GM18508 (cell line): ENCODE results near the gene ARID5B.

Source experiments
- ATAC-seq: cut with Tn5 transposase; IDR thresholded peaks from one replicate; pipeline ENCODE4 v1.9.1; 2021; ENCODE audit warnings: moderate number of reproducible peaks; ENCODE audit not compliant: insufficient read depth, unreplicated experiment

ARID5B gene

GRCh38 chr10:61983255-61983654 lies 81.8 kb downstream of the ARID5B start:
- ATAC-seq, result no peak

GRCh38 chr10:61984803-61985418 lies 83.4 kb downstream of the ARID5B start:
- no peak for ATAC-seq

GRCh38 chr10:61985715-61986114 lies 84.2 kb downstream of the ARID5B start:
- ATAC-seq, result no peak

GRCh38 chr10:61986382-61986781 lies 84.9 kb downstream of the ARID5B start:
- ATAC-seq, result no peak

GRCh38 chr10:61986788-61987492 lies 85.4 kb downstream of the ARID5B start:
- ATAC-seq, result no peak

GRCh38 chr10:61987537-61987936 lies 86.0 kb downstream of the ARID5B start:
- ATAC-seq, result peak; percentile 8

- ATAC-seq, result peak; percentile 98
Measured at GRCh38 chr10:61987951-61988379, 86.5 kb downstream of the ARID5B start.

GRCh38 chr10:61989995-61990760 lies 88.7 kb downstream of the ARID5B start:
- no peak for ATAC-seq

- ATAC-seq, result no peak
Measured at GRCh38 chr10:61990761-61991135, 89.2 kb downstream of the ARID5B start.

GRCh38 chr10:61991166-61991565 lies 89.7 kb downstream of the ARID5B start:
- no peak for ATAC-seq

- ATAC-seq, result no peak
Measured at GRCh38 chr10:61992059-61992460, 90.6 kb downstream of the ARID5B start.

- ATAC-seq, result no peak
Measured at GRCh38 chr10:61992671-61993668, 91.5 kb downstream of the ARID5B start.

- no peak for ATAC-seq
Measured at GRCh38 chr10:61993711-61994401, 92.4 kb downstream of the ARID5B start.

GRCh38 chr10:61994405-61995219 lies 93.1 kb downstream of the ARID5B start:
- ATAC-seq, result no peak

- ATAC-seq, result no peak
Measured at GRCh38 chr10:61995220-61995503, 93.7 kb downstream of the ARID5B start.

- no peak for ATAC-seq
Measured at GRCh38 chr10:61998937-61999336, 97.4 kb downstream of the ARID5B start.

- ATAC-seq, result peak; percentile 64
Measured at GRCh38 chr10:62000037-62000603, 98.6 kb downstream of the ARID5B start.

- ATAC-seq, result no peak
Measured at GRCh38 chr10:62000726-62001125, 99.2 kb downstream of the ARID5B start.

- no peak for ATAC-seq
Measured at GRCh38 chr10:62001898-62002297, 100.4 kb downstream of the ARID5B start.
